ENCODE data around the gene TNFRSF25. TPM values are rescaled to one million over a fixed set of nuclear protein-coding genes. Genes with fewer than 3 reads are reported as not detected.

TNFRSF25 gene
- total RNA-seq, 1 experiment from 2014 or later = 19.4 TPM

GRCh38 chr1:6484826-6485167 lies 18.8 kb upstream of the TNFRSF25 start:
- H3K4me3 Mint-ChIP-seq = peak overlapping the region; percentile 75 to 87
- TF ChIP-seq CTCF (conservative IDR thresholded peaks at IDR 0.05) = no peak
- Histone ChIP-seq H3K27me3 (ENCODE audit: insufficient read depth, low read length) (no peaks in the 10 kb centered on the region), H2AFZ (ENCODE audit: low read length) (no peak overlapping the region), H2BK120ac (ENCODE audit: low read depth, low read length, poor library complexity, severe bottlenecking) (no peak overlapping the region), H4K5ac (ENCODE audit: insufficient read length, low read depth, low read length) (no peak overlapping the region), H2BK15ac (ENCODE audit: low read depth, low read length) (no peak overlapping the region), H3K23me2 (ENCODE audit: insufficient read length, low read depth, low read length, poor library complexity, severe bottlenecking) (peaks cover 5% of the 10 kb centered on the region), H4K91ac (ENCODE audit: insufficient read length, low read depth, low read length) (no peak overlapping the region), H3K14ac (ENCODE audit: insufficient read depth, low read length) (0 out of 2 replicates have a peak overlapping the region, but pooled peaks have one; percentile 76), H3K27ac (ENCODE audit: insufficient read length, low read depth, low read length) (no peak overlapping the region), H3T11ph (ENCODE audit: low read length) (no peak overlapping the region), H2BK5ac (ENCODE audit: insufficient read length, low read length) (no peak overlapping the region), H2BK20ac (ENCODE audit: low read depth, low read length, poor library complexity, severe bottlenecking) (no peak overlapping the region), H3K79me2 (ENCODE audit: insufficient read depth, low read length) (0 out of 2 replicates have a peak, but pooled peaks cover 1% of the 10 kb centered on the region), H2AK5ac (ENCODE audit: insufficient read length, low read length) (no peak overlapping the region), H4K8ac (replicated peaks; ENCODE audit: insufficient read length, low read depth, low read length) (no peak overlapping the region), H3K9ac (ENCODE audit: extremely low read depth, insufficient read length, low read length) (peak overlapping the region; percentile 30), H2BK12ac (ENCODE audit: insufficient read length, low read depth, low read length) (no peak overlapping the region), H3K79me1 (ENCODE audit: insufficient read depth, low read depth, low read length, poor library complexity, severe bottlenecking) (no peaks in the 10 kb centered on the region), H3K4me2 (ENCODE audit: insufficient read depth, insufficient read length, low read length) (peak overlapping the region; percentile 34), H3K4ac (ENCODE audit: low read depth, low read length) (no peak overlapping the region), H3K18ac (ENCODE audit: insufficient read length, low read depth, low read length) (no peak overlapping the region), H4K20me1 (ENCODE audit: control insufficient read depth, insufficient read depth, insufficient read length) (no peaks in the 10 kb centered on the region), H3K23ac (ENCODE audit: insufficient read length, low read depth, low read length) (no peak overlapping the region), H3K4me1 (ENCODE audit: insufficient read depth, low read length) (no peaks in the 10 kb centered on the region), H3K9me3 (ENCODE audit: control insufficient read depth, low read depth, low read length) (no peaks in the 10 kb centered on the region), H3K56ac (ENCODE audit: insufficient read length, low read depth, low read length) (no peak overlapping the region)
- H3K36me3 Mint-ChIP-seq (ENCODE audit: insufficient read depth in 1 of 3, low read depth in 3 of 3) = peaks cover 0 to 3% (median 3%) of the 10 kb centered on the region in 3 experiments; a peak in 3 of 7 replicates
- peaks cover 5% of the 10 kb centered on the region for H3K27me3 Mint-ChIP-seq (ENCODE audit: low read depth)
- no peak for DNase-seq
- peaks cover 14 to 20% of the 10 kb centered on the region in 2 experiments for H3K4me1 Mint-ChIP-seq
- no CpG with 5 or more reads among the region's 13 CpGs for WGBS (ENCODE audit: extremely low coverage, insufficient read length, low lambda C conversion rate)
- H3K27ac Mint-ChIP-seq = no peak overlapping the region
- H3K9me3 Mint-ChIP-seq = no peaks in the 10 kb centered on the region; a peak in 1 of 5 replicates

Measured in H9 (cell line).